HepG2 (cell line): ENCODE measurements around the gene ASGR1. TPM values are rescaled to one million over a fixed set of nuclear protein-coding genes. Genes with fewer than 3 reads are reported as not detected.
A peak's percentile ranks its signal among the peaks of the same experiment; 100 is the strongest.

Experiments
- CEBPB ChIP-seq: IDR thresholded peaks from 2 replicates; pipeline ENCODE4 v1.6.1; 2011; ENCODE audit warnings: low read depth, low read length, improper control_type of control experiment, borderline replicate concordance
- ETV5 ChIP-seq: IDR thresholded peaks from 2 replicates; pipeline ENCODE4 v1.6.1; 2018; ENCODE audit warnings: missing biosample characterization, missing genetic modification reagents, inconsistent platforms, borderline replicate concordance
- HNRNPL ChIP-seq: fragments of 200-400 bp; formaldehyde crosslinking; IDR thresholded peaks from 2 replicates; pipeline ENCODE4 v1.6.1; 2017; ENCODE audit warnings: mild to moderate bottlenecking, low read depth, low read length
- KDM2A ChIP-seq: sonication (generic); formaldehyde crosslinking; IDR thresholded peaks from 2 replicates; pipeline ENCODE4 v1.4.0; 2020; ENCODE audit warnings: low read depth, missing genetic modification reagents, borderline replicate concordance
- MIER2 ChIP-seq: IDR thresholded peaks from 2 replicates; pipeline ENCODE4 v1.6.1; 2016; ENCODE audit warnings: missing biosample characterization, missing genetic modification reagents
- NFAT5 ChIP-seq: sonication (generic); formaldehyde crosslinking; IDR thresholded peaks from 2 replicates; pipeline ENCODE4 v1.4.0; 2020; ENCODE audit warnings: missing genetic modification reagents
- PATZ1 ChIP-seq: sonication (generic); formaldehyde crosslinking; IDR thresholded peaks from 2 replicates; pipeline ENCODE4 v1.4.0; 2020; ENCODE audit warnings: missing genetic modification reagents
- PHF8 ChIP-seq: sonication (generic); formaldehyde crosslinking; IDR thresholded peaks from 2 replicates; pipeline ENCODE4 v1.5.0; 2020; ENCODE audit warnings: missing genetic modification reagents
- PREB ChIP-seq: sonication (generic); formaldehyde crosslinking; IDR thresholded peaks from 2 replicates; pipeline ENCODE4 v1.4.0; 2020; ENCODE audit warnings: missing genetic modification reagents
- TARDBP ChIP-seq: sonication (generic); formaldehyde crosslinking; IDR thresholded peaks from 2 replicates; pipeline ENCODE4 v1.8.0; 2022; ENCODE audit warnings: mild to moderate bottlenecking, missing genetic modification reagents
- U2AF2 ChIP-seq: fragments of 200-400 bp; formaldehyde crosslinking; IDR thresholded peaks from 2 replicates; pipeline ENCODE4 v1.6.1; 2017; ENCODE audit warnings: low read depth, mild to moderate bottlenecking, low read length
- UBTF ChIP-seq: sonication (generic); formaldehyde crosslinking; IDR thresholded peaks from 2 replicates; pipeline ENCODE4 v1.4.0; 2020; ENCODE audit warnings: mild to moderate bottlenecking, missing genetic modification reagents
- ZNF34 ChIP-seq: sonication (generic); formaldehyde crosslinking; IDR thresholded peaks from 2 replicates; pipeline ENCODE4 v1.4.0; 2020; ENCODE audit warnings: mild to moderate bottlenecking, missing genetic modification reagents, borderline replicate concordance
- ZNF350 ChIP-seq: sonication (generic); formaldehyde crosslinking; IDR thresholded peaks from 2 replicates; pipeline ENCODE4 v1.4.0; 2020; ENCODE audit warnings: mild to moderate bottlenecking, low read depth, missing genetic modification reagents, borderline replicate concordance
- polyA plus RNA-seq, 8 experiments: library from polyadenylated mRNA; depleted of rRNA in 3 of 8; stranded (reverse) in 7 of 8; unstranded in 1 of 8; fragments of >200 nt; fragmentation: Illumina TruSeq in 4 of 8; extraction: Trizol in 4 of 8; gene quantifications; 2 replicates each; pipeline versions ENCODE4 v1.2.1 to v1.2.3, GENCODE V29; 2011 to 2016; ENCODE audit warnings: low read depth in 4 of 8, missing spikeins in 1 of 8, mixed read lengths in 1 of 8; ENCODE audit not compliant: insufficient read depth in 1 of 8
- total RNA-seq, 5 experiments: library from RNA; depleted of rRNA; stranded (reverse); fragments of >200 nt; fragmentation: Illumina TruSeq; extraction: Trizol; gene quantifications; 2 replicates each; pipeline ENCODE4 v1.2.3, GENCODE V29; 2016; ENCODE audit warnings: low read depth in 1 of 5
- TF ChIP-seq, protein P1 (sequence below): IDR thresholded peaks from 2 replicates; pipeline ENCODE4 v1.6.1; 2016; ENCODE audit warnings: control low read depth

ASGR1 gene
- total and polyA plus RNA-seq, 2 of the 13 experiments (the other 11 are each of a cell fraction or from before 2014, with no cell fraction given) = 353 to 796 TPM

DNA sequence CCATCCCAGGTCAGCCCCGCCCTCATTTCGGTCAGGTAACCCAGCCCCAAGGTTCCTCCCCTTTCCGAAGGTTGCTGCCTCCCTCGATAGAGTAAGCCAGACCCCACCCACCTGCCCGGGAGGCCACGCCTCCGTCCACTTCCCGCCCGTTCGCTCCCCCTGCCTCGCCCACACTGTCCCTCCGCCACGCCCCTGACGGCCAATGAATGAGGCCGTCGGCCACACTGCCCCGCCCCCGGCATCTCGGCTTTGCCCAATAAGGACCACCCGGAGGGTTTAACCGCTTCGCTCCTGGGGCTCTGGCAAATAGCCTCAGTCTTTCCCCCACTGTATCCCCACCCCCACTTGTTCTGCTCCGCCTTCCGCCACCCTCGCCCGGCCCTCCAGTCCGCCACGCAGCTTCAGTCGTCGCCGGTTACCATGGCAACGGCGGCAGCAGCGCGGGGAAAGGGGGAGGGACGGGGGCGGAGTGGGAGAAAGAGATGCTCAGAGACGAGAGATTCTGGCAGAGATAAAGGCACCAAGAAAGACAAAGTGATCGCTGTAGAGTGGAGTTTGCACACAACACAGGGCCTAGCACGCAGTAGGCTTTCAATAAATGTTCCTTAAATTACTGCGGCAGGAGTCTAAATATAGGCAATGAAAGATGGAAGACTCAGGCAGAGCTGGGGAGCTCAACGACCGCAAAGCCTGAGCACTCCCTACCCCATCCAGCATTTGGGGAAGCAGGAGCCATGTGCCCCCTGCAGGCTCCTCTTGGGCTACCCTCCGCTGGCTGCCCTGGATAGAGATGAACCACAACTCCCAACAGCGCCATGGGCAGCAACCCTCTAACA lies 35.3 kb upstream of the ASGR1 start (continued):
- TF ChIP-seq ZNF350 (peak; percentile 56; the same call in 1 of the 2 replicates), TARDBP (CRISPR knock-in tag) (0 out of 2 replicates have a peak, but pooled peaks have one; percentile 39), CEBPB (no peak), ETV5 (CRISPR knock-in tag) (no peak), NFAT5 (CRISPR knock-in tag) (no peak), KDM2A (CRISPR knock-in tag) (peak; percentile 25; the same call in 1 of the 2 replicates), ZNF34 (peak; percentile 84; the same call in 1 of the 2 replicates), MIER2 (CRISPR knock-in tag) (no peak), UBTF (CRISPR knock-in tag) (no peak), HNRNPL (no peak), PREB (CRISPR knock-in tag) (no peak), PATZ1 (CRISPR knock-in tag) (peak; percentile 49; the same call in 1 of the 2 replicates), U2AF2 (no peak), PHF8 (no peak; the same call in 1 of the 2 replicates)
- TF ChIP-seq, protein P1, sequence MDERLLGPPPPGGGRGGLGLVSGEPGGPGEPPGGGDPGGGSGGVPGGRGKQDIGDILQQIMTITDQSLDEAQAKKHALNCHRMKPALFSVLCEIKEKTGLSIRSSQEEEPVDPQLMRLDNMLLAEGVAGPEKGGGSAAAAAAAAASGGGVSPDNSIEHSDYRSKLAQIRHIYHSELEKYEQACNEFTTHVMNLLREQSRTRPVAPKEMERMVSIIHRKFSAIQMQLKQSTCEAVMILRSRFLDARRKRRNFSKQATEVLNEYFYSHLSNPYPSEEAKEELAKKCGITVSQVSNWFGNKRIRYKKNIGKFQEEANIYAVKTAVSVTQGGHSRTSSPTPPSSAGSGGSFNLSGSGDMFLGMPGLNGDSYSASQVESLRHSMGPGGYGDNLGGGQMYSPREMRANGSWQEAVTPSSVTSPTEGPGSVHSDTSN = 0 out of 2 replicates have a peak, but pooled peaks have one; percentile 35
